ENCODE data around the gene SLC15A4. TPM values are rescaled to one million over a fixed set of nuclear protein-coding genes. Genes with fewer than 3 reads are reported as not detected.

The SLC15A4 gene
- total RNA-seq, 1 donor from 2014 or later: 30.0 TPM

DNA sequence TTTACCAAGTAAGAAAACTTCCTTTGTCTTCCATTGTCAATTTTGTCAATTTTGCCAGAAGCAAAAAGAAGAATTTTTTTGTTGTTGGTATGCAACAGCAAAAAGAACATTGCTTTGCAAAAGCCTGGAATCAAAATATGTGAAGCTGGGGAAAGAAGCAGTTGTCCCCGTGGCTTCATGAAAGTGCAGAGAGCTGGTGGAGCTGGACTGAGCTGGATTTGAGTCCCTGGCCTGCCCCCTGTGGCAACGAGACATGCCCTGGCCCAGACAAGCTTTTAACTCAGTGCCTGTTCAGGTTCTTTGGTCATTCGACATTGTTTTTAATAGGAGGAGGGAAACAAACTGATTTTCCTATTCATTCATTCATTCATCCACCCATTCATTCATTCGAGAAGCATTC, 70.3 kb downstream of the SLC15A4 start:
- intact Hi-C loops (cut with DNase I): no loop called here
- Histone ChIP-seq H3K27me3 (ENCODE audit: low read depth) (no peaks in the 10 kb centered on the region), H3K4me1 (no peaks in the 10 kb centered on the region), H3K9me3 (no peaks in the 10 kb centered on the region), H3K36me3 (no peaks in the 10 kb centered on the region), H3K4me3 (no peak overlapping the region), H3K27ac (no peak overlapping the region)
- DNase-seq (no peak), ATAC-seq (no peak)
- no peak for TF ChIP-seq CTCF (IDR thresholded peaks at IDR 0.05)

DNA sequence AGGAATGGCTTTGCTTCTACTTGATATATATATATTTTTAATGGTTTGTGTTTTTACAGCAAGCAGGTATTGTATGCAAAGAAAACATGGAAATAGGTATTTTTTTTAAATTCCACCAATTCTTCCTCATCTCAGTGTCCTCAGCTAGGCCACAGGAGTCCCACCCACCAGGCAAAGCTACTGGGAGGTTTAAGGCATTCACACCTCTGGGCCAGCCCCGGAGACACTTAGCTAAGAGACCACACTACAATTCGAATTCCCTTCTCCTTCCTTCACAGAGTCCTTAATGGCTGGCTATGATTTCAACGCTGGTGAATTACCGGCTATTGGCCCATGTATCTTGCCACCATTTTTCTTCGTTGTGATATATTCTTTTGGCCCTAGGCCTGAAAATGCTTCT, 71.4 kb downstream of the SLC15A4 start:
- intact Hi-C loops (cut with DNase I): no loop called here
- no peak for TF ChIP-seq CTCF (IDR thresholded peaks at IDR 0.05)

GRCh38 chr12:128747441-128747840, 76.3 kb downstream of the SLC15A4 start:
- no peak for DNase-seq
- Histone ChIP-seq H3K4me3 (no peak overlapping the region), H3K4me1 (no peaks in the 10 kb centered on the region), H3K27me3 (ENCODE audit: low read depth) (peaks cover 6% of the 10 kb centered on the region), H3K9me3 (no peaks in the 10 kb centered on the region), H3K27ac (no peak overlapping the region), H3K36me3 (no peaks in the 10 kb centered on the region)
- intact Hi-C loops (cut with DNase I): no loop called here
- no peak for ATAC-seq
- no peak for TF ChIP-seq CTCF (IDR thresholded peaks at IDR 0.05)

More for the DNA sequence above, 71.4 kb downstream of the SLC15A4 start:
- no peaks in the 10 kb centered on the region for H3K9me3 ChIP-seq
- H3K4me3 ChIP-seq: no peak overlapping the region
- H3K36me3 ChIP-seq: no peaks in the 10 kb centered on the region
- ATAC-seq (no peak), DNase-seq (no peak)
- no peak overlapping the region for H3K27ac ChIP-seq
- no peaks in the 10 kb centered on the region for H3K4me1 ChIP-seq
- H3K27me3 ChIP-seq (ENCODE audit: low read depth): peaks cover 3% of the 10 kb centered on the region

GRCh38 chr12:128745772-128746689, 77.7 kb downstream of the SLC15A4 start:
- no peak for TF ChIP-seq CTCF (IDR thresholded peaks at IDR 0.05)
- intact Hi-C loops (cut with DNase I): no loop called here
- Histone ChIP-seq H3K9me3 (no peaks in the 10 kb centered on the region), H3K36me3 (no peaks in the 10 kb centered on the region), H3K4me3 (no peak overlapping the region), H3K4me1 (no peaks in the 10 kb centered on the region), H3K27me3 (ENCODE audit: low read depth) (peaks cover 6% of the 10 kb centered on the region), H3K27ac (no peak overlapping the region)
- no peak for ATAC-seq
- no peak for DNase-seq

- Histone ChIP-seq H3K4me3 (no peak overlapping the region), H3K36me3 (no peaks in the 10 kb centered on the region), H3K4me1 (no peaks in the 10 kb centered on the region), H3K27me3 (ENCODE audit: low read depth) (peaks cover 6% of the 10 kb centered on the region), H3K9me3 (no peaks in the 10 kb centered on the region), H3K27ac (no peak overlapping the region)
- no peak for DNase-seq
- intact Hi-C loops (cut with DNase I): no loop called here
- ATAC-seq: no peak
- no peak for TF ChIP-seq CTCF (IDR thresholded peaks at IDR 0.05)
Observed at GRCh38 chr12:128743916-128744315, 79.8 kb downstream of the SLC15A4 start.

Other genes with a start within 250 kb of the SLC15A4 start
- gene GLT1D1, start 29.5 kb upstream of the SLC15A4 start, total RNA-seq: 5.3 TPM